Lower leg skin (tissue), 4 donors: ENCODE data around the gene KDM2B. TPM values are rescaled to one million over a fixed set of nuclear protein-coding genes. Genes with fewer than 3 reads are reported as not detected.
"Not testable (repeated sequence)": the region's sequence is repeated elsewhere in the genome, so short reads cannot be mapped to it uniquely, and the experiment has no call there.

Source experiments
- DNase-seq, 2 donors: peaks; one replicate each; pipeline ENCODE4 v3.0.0-alpha.2; 2019; ENCODE audit warnings: low spot score in 2 of 2
- H3K4me3 ChIP-seq: fragments of 200-600 bp; sonication (generic); 2 replicates; pipeline ENCODE4 v1.5.1; 2017; ENCODE audit warnings: mild to moderate bottlenecking, low read depth; ENCODE audit not compliant: poor library complexity, severe bottlenecking
- CTCF ChIP-seq, 3 donors: fragments of 450-650 bp; IDR thresholded peaks; one replicate each; pipeline ENCODE4 v1.5.1; 2016; ENCODE audit warnings: antibody characterized with exemption in 3 of 3, mild to moderate bottlenecking in 3 of 3, moderate library complexity in 2 of 3
- POLR2A ChIP-seq, 2 donors: fragments of 450-650 bp; IDR thresholded peaks; one replicate each; pipeline ENCODE4 v1.6.1; 2016 to 2017; ENCODE audit warnings: antibody characterized with exemption in 2 of 2, mild to moderate bottlenecking in 1 of 2, moderate library complexity in 1 of 2
- WGBS, 2 donors: methylation state at CpG; one replicate each; pipeline ENCODE4 v1.1.5; 2018; 5-methylcytosine and 5-hydroxymethylcytosine counted together
- intact Hi-C: fragments of 100-400 bp; cut with DNase I; formaldehyde crosslinking; loops from one replicate; pipeline ENCODE4 v1.15.0; 2023; ENCODE audit warnings: low total_unique reads
- total RNA-seq, 4 donors: library from RNA; depleted of rRNA; stranded (reverse); fragments of >200 nt; gene quantifications; one replicate each; pipeline ENCODE4 v1.1.0, GENCODE V29; 2016

Gene KDM2B
- total RNA-seq, 4 donors from 2014 or later: 28.9 to 72.1 (median 47.9) TPM

DNA sequence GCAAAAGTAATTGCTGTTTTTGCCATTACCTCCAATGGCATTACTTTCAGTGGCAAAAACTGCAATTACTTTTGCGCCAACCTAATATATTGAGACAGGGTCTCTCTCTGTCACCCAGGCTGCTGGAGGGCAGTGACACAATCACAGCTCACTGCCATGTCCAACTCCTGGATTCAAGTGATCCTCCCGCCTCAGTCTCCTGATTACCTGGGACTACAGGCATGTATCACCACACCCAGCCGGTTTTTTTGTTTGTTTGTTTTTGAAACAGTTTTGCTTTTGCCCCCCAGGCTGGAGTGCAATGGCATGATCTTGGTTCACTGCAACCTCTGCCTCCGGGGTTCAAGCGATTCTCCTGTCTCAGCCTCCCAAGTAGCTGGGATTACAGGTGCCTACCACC lies 15.7 kb upstream of the KDM2B start:
- DNase-seq: no peak
- 95 to 96% methylated on average over 5 of the region's 5 CpGs for WGBS, 2 donors
- TF ChIP-seq CTCF (IDR thresholded peaks at IDR 0.05) (no peak), POLR2A (IDR thresholded peaks at IDR 0.05) (no peak)
- intact Hi-C loops: no loop called here
- H3K4me3 ChIP-seq: no peak overlapping the region

- WGBS, 2 donors: 91 to 92% methylated on average over 12 of the region's 12 CpGs
- intact Hi-C loops: no loop called here
- no peak for DNase-seq
- no peak overlapping the region for H3K4me3 ChIP-seq
- TF ChIP-seq POLR2A (IDR thresholded peaks at IDR 0.05) (no peak), CTCF (IDR thresholded peaks at IDR 0.05) (no peak)
Observed at GRCh38 chr12:121595520-121595919, 14.7 kb upstream of the KDM2B start.

- 63 to 64% methylated on average over 4 of the region's 4 CpGs for WGBS, 2 donors
- H3K4me3 ChIP-seq: no peak overlapping the region
- TF ChIP-seq POLR2A (IDR thresholded peaks at IDR 0.05) (no peak), CTCF (IDR thresholded peaks at IDR 0.05) (no peak)
- DNase-seq: no peak
- intact Hi-C loops: no loop called here
Observed at GRCh38 chr12:121592320-121592719, 11.5 kb upstream of the KDM2B start.

GRCh38 chr12:121590476-121591143 lies 9.8 kb upstream of the KDM2B start:
- no peak for TF ChIP-seq CTCF (IDR thresholded peaks at IDR 0.05)
- TF ChIP-seq POLR2A (IDR thresholded peaks at IDR 0.05): no peak
- no peak overlapping the region for H3K4me3 ChIP-seq
- WGBS, 2 donors: 16 to 18% methylated on average over 10 of the region's 10 CpGs
- intact Hi-C loops: no loop called here
- DNase-seq: no peak

DNA sequence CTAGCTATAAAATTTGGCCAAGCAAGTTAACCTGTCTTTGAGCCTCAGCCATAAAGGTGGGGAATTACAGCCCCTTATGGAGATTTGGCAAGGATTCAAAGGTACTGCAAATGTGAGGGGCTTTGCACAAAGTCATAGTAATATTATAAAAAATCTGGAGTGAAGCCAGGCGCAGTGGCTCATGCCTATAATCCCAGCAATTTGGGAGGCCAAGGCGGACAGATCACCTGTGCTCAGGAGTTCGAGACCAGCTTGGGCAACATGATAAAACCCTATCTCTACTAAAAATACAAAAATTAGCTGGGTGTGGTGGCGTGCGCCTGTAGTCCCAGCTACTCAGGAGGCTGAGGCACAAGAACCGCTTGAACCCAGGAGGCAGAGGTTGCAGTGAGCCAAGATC lies 4.1 kb upstream of the KDM2B start:
- intact Hi-C loops, DNase-seq, H3K4me3 ChIP-seq: not testable (repeated sequence)
- WGBS, 2 donors: 94 to 95% methylated on average over 6 of the region's 6 CpGs

GRCh38 chr12:121583334-121583661 lies 2.5 kb upstream of the KDM2B start:
- intact Hi-C loops, H3K4me3 ChIP-seq, DNase-seq: not testable (repeated sequence)
- WGBS, 2 donors: 85 to 98% methylated on average over 2 of the region's 2 CpGs

DNA sequence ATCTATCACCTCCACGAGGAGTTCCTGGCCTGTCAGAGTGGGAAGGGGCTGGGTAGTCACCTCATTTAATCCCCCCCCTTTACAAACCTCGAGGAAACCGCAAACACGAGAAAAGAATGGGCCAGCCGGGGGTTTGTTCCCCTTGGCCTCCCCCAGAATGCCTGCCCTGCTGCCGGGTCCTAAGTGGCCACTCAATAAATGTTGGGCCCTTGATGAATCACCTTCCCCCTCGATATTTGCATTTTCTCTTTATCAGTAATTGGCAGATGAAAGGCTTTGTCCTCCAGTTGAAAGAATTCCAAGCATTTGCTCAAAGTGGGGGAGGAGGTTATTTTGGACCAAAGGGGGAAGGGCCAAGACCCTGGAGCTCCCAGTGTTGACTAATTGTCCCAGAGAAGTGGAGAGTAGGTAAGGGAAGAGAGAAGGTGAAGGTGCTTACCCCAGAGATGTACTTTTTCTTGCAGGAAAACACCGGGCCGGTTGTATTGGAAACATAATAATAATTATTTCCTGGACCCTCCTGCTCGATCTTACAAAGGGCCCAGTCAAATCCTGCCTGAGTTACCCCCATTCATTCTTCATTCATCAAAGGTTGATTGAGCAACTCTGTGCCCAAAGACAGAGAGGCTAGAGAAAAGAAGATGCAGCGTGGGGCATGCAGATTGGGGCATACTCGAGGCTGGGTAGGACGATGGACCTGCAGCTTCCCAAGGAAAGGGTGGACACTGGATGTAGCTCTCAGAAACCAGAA lies 1.9 kb upstream of the KDM2B start:
- H3K4me3 ChIP-seq: no peak overlapping the region
- 60 to 67% methylated on average over 13 of the region's 13 CpGs for WGBS, 2 donors
- intact Hi-C loops: no loop called here
- no peak for DNase-seq
- TF ChIP-seq POLR2A (IDR thresholded peaks at IDR 0.05) (no peak), CTCF (IDR thresholded peaks at IDR 0.05) (no peak)
